Muscle layer of colon (tissue), 2 donors: ENCODE data around the gene BRMS1L.
"Not testable (repeated sequence)": the region's sequence is repeated elsewhere in the genome, so short reads cannot be mapped to it uniquely, and the experiment has no call there.

Experiments used
- H3K27ac ChIP-seq: one replicate; pipeline ENCODE4 v1.7.0; 2013; ENCODE audit warnings: low read depth, mild to moderate bottlenecking, low read length, moderate library complexity
- H3K27me3 ChIP-seq, 2 donors: one replicate each; pipeline ENCODE4 v1.7.0; 2013; ENCODE audit warnings: low read length in 2 of 2, mild to moderate bottlenecking in 2 of 2; ENCODE audit not compliant: insufficient read depth in 2 of 2, control insufficient read depth in 1 of 2
- H3K36me3 ChIP-seq: one replicate; pipeline ENCODE4 v1.7.0; 2013; ENCODE audit warnings: mild to moderate bottlenecking, low read length; ENCODE audit not compliant: insufficient read depth
- H3K4me1 ChIP-seq: one replicate; pipeline ENCODE4 v1.7.0; 2013; ENCODE audit warnings: mild to moderate bottlenecking, low read length; ENCODE audit not compliant: insufficient read depth
- H3K4me3 ChIP-seq, 2 donors: one replicate each; pipeline ENCODE4 v1.7.0; 2013; ENCODE audit warnings: low read length in 2 of 2, low read depth in 1 of 2, mild to moderate bottlenecking in 1 of 2, moderate library complexity in 1 of 2
- H3K9ac ChIP-seq: one replicate; pipeline ENCODE4 v1.7.0; 2013; ENCODE audit warnings: low read length
- H3K9me3 ChIP-seq: one replicate; pipeline ENCODE4 v1.7.0; 2013; ENCODE audit warnings: mild to moderate bottlenecking, low read length
- donor health status: abdominal sarcoma.
- donor health status: Adenocarcinoma of cecum.

BRMS1L gene

DNA sequence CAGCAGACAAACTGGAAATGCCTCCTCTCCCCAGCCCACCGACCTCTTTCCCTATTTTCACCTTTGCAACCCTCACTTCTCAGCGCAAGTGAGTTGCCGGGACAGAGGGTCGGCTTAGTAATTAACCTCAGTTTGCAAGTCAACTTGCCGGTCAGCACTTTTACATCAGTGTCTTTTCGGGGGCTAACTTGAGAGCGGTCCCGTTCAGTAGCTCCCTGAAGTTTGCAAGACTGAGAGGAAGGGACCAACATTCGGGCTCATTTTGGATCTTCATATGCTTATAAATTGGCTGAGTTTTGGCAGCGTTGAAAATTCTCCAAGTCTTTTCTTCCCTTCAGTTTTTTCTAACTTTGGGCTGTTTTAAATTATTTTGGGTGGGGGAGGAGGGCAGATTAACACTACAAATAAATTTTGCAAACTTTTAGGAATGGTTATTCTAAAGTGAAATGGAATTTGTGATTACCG, 846 bp downstream of the BRMS1L start:
- peak overlapping the region; percentile 43 for H3K27ac ChIP-seq
- H3K4me1 ChIP-seq = peaks cover 5% of the 10 kb centered on the region
- H3K9ac ChIP-seq = peak overlapping the region; percentile 45
- peak overlapping the region; percentile 92 to 99 for H3K4me3 ChIP-seq
- no peaks in the 10 kb centered on the region for H3K9me3 ChIP-seq
- H3K36me3 ChIP-seq = no peaks in the 10 kb centered on the region
- H3K27me3 ChIP-seq = no peaks in the 10 kb centered on the region

DNA sequence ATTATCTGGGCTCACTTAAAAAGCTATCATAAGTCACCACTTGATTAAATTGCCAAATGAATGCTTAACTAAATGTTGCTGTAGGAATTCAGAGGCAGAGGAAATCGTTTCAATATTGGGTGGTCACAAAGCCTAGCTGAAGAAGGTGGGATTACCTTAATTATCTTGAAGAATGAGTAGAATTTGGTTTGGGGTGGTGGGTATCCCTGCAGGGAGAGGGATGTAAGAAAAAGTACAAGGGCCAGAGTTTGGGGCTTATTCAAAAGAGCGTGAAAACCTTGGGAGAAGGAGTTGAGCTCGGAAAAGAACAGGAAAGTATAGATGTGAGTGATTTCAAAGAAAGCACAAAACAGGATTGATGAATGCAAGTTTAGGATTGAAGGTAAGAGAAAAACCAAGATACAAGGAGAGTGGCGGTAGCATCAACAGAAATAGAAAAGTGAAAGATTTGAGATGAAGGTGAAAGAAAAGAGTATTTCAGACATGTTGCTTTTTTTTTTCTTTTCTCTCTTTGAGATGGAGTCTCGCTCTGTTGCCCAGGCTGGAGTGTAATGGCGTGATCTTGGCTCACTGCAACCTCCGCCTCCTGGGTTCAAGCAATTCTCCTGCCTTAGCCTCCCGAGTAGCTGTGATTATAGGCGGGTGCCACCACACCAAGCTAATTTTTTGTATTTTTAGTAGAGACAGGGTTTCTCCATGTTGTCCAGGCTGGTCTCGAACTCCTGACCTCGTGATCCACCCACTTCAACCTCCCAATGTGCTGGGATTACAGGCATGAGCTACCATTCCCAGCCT, 1.7 kb downstream of the BRMS1L start:
- H3K9me3 ChIP-seq = no peaks in the 10 kb centered on the region
- no peaks in the 10 kb centered on the region for H3K27me3 ChIP-seq
- H3K9ac ChIP-seq = no peak overlapping the region

DNA sequence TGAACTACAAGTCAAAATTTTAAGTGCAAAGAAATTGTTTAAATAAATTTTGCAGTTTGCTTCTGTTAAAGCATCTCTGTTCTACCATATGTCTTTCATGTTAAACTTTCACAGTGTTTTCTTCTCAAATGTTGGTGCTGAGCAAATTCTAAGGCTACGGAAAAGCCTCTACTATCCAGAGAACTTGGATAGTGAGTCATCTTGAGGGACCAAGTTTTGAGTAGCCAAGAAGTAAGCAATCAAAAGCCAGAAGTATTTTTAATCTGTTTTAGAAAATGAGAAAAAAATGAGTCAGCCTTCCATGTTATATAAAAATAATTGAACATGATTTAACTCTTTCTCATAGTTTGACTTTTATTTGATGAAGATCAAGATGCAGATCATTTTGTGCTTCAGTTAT, 3.3 kb downstream of the BRMS1L start:
- H3K9ac ChIP-seq = no peak overlapping the region
- no peak overlapping the region for H3K4me3 ChIP-seq
- peaks cover 5% of the 10 kb centered on the region for H3K4me1 ChIP-seq
- no peak overlapping the region for H3K27ac ChIP-seq
- H3K36me3 ChIP-seq = no peaks in the 10 kb centered on the region
- no peaks in the 10 kb centered on the region for H3K27me3 ChIP-seq
- H3K9me3 ChIP-seq = no peaks in the 10 kb centered on the region

More for the DNA sequence above, 1.7 kb downstream of the BRMS1L start:
- H3K36me3 ChIP-seq = no peaks in the 10 kb centered on the region
- H3K4me1 ChIP-seq = peaks cover 5% of the 10 kb centered on the region
- no peak overlapping the region for H3K4me3 ChIP-seq
- no peak overlapping the region for H3K27ac ChIP-seq

DNA sequence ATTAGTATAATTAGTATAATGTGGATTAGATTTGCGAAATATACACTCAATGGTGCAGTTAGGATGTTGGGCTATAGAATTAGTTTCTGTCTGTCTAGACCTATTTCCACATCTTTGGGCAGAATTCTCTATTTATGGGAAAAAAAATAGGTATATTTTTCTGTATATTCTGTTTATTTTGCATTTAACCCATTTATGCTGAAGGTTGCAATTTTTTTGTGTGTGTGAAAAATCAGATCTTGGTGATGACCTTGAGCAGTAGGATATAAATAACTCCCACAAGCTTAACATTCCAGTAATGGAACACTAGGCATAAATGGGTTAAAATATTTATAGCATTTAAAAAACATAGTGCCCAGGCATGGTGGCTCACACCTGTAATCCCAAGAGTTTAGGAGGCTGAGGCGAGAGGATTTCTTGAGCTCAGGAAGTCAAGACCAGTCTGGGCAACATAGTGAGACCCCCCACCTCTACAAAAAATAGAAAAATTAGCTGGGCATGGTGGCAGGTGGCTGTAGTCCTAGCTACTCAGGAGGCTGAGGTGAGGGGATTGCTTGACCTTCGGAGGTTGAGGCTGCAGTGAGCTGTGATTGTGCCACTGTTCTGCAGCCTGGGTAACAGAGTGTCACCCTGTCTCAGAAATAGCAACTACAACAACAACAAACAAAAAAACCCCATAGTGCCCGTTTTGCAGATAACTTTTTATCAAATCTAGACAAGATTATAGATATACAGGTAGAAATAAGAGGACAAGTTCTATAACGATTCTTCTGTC, 9.3 kb downstream of the BRMS1L start:
- Histone ChIP-seq H3K27ac (no peak overlapping the region), H3K27me3 (no peaks in the 10 kb centered on the region), H3K9ac (no peak overlapping the region), H3K4me1 (no peaks in the 10 kb centered on the region), H3K36me3 (no peaks in the 10 kb centered on the region), H3K4me3 (no peak overlapping the region), H3K9me3 (peaks cover 3% of the 10 kb centered on the region)

DNA sequence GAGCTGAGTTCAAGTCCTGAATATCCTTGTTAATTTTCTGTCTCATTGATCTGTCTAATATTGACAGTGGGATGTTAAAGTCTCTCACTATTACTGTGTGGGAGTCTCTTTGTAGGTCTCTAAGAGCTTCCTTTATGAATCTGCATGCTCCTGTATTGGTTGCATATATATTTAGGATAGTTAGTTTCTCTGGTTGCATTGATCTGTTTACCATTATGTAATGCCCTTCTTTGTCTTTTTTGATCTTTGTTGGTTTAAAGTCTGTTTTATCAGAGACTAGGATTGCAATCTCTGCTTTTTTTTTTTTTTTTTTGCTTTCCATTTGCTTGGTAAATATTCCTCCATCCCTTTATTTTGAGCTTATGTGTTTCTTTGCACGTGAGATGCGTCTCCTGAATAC, 15.6 kb downstream of the BRMS1L start:
- H3K9me3 ChIP-seq, H3K27me3 ChIP-seq, H3K27ac ChIP-seq, H3K4me3 ChIP-seq, H3K4me1 ChIP-seq, H3K9ac ChIP-seq: not testable (repeated sequence)
- H3K36me3 ChIP-seq = peaks cover 11% of the 10 kb centered on the region

DNA sequence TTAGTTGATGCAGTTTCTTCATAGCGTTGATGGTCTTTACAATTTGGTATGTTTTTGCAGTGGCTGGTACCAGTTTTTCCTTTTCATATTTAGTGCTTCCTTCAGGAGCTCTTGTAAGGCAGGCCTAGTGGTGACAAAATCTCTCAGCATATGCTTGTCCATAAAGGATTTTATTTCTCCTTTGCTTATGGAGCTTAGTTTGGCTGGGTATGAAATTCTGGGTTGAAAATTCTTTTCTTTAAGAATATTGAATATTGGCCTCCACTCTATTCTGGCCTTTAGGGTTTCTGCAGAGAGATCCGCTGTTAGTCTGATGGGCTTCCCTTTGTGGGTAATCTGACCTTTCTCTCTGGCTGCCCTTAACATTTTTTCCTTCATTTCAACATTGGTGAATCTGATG, 16.1 kb downstream of the BRMS1L start:
- H3K36me3 ChIP-seq = peaks cover 15% of the 10 kb centered on the region
- not testable (repeated sequence) for H3K4me1 ChIP-seq, H3K9ac ChIP-seq, H3K27ac ChIP-seq, H3K27me3 ChIP-seq, H3K9me3 ChIP-seq, H3K4me3 ChIP-seq

DNA sequence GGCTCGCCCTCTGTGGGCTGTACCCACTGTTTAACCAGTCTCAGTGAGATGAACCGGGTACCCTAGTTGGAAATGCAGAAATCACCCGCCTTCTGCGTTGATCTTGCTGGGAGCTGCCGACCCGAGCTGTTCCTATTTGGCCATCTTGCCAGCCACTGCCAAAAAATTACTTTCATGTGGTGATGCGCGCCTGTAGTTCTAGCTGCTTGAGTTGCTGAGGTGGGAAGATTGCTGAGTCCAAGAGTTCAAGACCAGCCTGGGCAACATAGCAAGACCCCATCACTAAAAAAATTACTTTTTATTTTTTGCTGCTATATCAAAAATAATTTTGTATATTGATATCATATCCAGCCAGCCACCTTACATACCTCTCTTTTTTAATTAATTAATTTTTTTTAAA, 18.4 kb downstream of the BRMS1L start:
- Histone ChIP-seq H3K36me3 (peaks cover 15% of the 10 kb centered on the region), H3K27ac (no peak overlapping the region), H3K4me1 (no peaks in the 10 kb centered on the region), H3K27me3 (no peaks in the 10 kb centered on the region), H3K9me3 (no peaks in the 10 kb centered on the region), H3K4me3 (no peak overlapping the region), H3K9ac (no peak overlapping the region)

DNA sequence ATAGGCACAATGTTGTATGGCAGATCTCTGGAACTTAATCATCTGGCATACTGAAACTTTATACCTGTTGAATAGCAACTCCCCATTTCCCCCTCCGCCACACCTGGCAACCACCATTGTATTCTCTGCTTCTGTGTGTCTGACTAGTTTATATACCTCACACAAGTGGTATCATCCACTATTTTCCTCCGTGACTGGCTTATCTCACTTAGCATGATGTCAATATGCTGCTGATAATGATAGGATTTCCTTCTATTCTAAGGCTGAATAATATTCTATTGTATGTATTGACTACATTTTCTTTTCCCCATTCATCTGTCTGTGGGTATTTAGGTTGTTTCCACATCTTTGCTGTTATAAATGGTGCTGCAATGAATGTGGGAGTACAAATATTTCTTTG, 21.5 kb downstream of the BRMS1L start:
- H3K4me1 ChIP-seq = no peaks in the 10 kb centered on the region
- H3K36me3 ChIP-seq = peaks cover 14% of the 10 kb centered on the region
- no peak overlapping the region for H3K9ac ChIP-seq
- H3K27me3 ChIP-seq = no peaks in the 10 kb centered on the region
- H3K27ac ChIP-seq = no peak overlapping the region
- no peak overlapping the region for H3K4me3 ChIP-seq
- no peaks in the 10 kb centered on the region for H3K9me3 ChIP-seq

DNA sequence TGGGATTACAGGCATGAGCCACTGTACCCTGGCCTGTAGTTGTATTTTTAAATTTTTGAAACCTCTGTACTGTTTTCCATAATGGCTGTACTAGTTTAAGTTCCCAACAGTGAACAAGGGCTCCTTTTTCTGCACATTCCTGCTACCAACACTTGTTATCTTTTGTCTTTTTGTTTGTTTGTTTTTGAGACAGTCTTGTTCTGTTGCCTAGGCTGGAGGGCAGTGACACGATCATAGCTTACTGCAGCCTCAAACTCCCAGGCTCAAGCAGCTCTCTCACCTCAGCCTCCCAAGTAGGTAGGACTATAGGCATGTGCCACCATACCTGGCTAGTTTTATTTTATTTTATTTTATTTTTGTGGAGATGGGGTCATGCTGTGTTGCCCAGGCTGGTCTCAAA, 23.0 kb downstream of the BRMS1L start:
- Histone ChIP-seq H3K9ac (no peak overlapping the region), H3K27me3 (no peaks in the 10 kb centered on the region), H3K4me3 (no peak overlapping the region), H3K27ac (no peak overlapping the region), H3K36me3 (peaks cover 7% of the 10 kb centered on the region), H3K4me1 (no peaks in the 10 kb centered on the region), H3K9me3 (no peaks in the 10 kb centered on the region)

DNA sequence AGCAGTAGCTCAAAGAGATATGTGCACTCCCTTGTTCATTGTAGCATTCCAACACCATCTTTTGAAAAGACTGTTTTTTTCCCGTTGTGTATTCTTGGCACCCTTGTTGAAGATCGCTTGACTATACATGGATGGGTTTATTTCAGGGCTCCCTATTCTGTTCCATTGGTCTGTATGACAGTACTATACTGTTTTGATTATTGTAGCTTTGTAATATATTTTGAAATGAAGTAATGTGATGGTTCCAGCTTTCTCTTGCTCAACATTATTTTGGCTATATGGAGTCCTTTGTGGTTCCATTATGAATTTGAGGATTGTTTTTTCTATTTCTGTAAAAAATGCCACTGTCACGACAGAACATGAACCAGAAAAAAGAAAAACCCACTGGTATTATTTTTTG, 25.7 kb downstream of the BRMS1L start:
- H3K27me3 ChIP-seq = no peaks in the 10 kb centered on the region
- H3K9me3 ChIP-seq = no peaks in the 10 kb centered on the region
- H3K27ac ChIP-seq = no peak overlapping the region
- no peaks in the 10 kb centered on the region for H3K4me1 ChIP-seq
- no peak overlapping the region for H3K4me3 ChIP-seq
- peaks cover 5% of the 10 kb centered on the region for H3K36me3 ChIP-seq
- H3K9ac ChIP-seq = no peak overlapping the region

DNA sequence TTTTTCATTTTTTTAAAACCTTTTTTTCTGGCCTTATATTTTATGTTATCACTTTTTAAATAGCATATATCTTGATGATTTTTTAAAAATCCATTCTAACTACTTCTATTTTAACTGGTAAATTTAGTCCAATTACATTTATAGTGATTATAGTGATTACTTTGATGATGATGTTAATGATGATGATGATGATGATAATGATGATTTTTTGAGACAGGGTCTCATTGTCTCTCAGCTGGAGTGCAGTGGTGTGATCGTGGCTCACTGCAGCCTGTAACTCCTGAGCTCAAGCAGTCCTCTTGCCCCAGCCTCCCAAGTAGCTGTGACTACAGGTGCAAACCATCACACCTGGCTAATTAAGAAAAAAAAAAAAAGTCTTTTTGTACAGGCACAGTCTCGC, 27.1 kb downstream of the BRMS1L start:
- Histone ChIP-seq H3K4me3 (no peak overlapping the region), H3K9me3 (no peaks in the 10 kb centered on the region), H3K9ac (no peak overlapping the region), H3K27me3 (no peaks in the 10 kb centered on the region), H3K27ac (no peak overlapping the region), H3K36me3 (peaks cover 5% of the 10 kb centered on the region), H3K4me1 (no peaks in the 10 kb centered on the region)
